ENCODE measurements around the gene SIGLEC15. TPM values are rescaled to one million over a fixed set of nuclear protein-coding genes. Genes with fewer than 3 reads are reported as not detected.
"Not testable (repeated sequence)": the region's sequence is repeated elsewhere in the genome, so short reads cannot be mapped to it uniquely, and the experiment has no call there.

Gene SIGLEC15
- total RNA-seq, 1 donor from 2014 or later, result 2.7 TPM

GRCh38 chr18:45820106-45820745 is 5.2 kb upstream of the SIGLEC15 start:
- no peak for DNase-seq (ENCODE audit: low spot score)
- Mint-ChIP-seq H3K27ac (ENCODE audit: unreplicated experiment) (no peak overlapping the region), H3K9me3 (ENCODE audit: unreplicated experiment) (peaks cover 6% of the 10 kb centered on the region), H3K36me3 (ENCODE audit: low read depth, unreplicated experiment) (peaks cover 6% of the 10 kb centered on the region), H3K4me3 (ENCODE audit: unreplicated experiment) (no peak overlapping the region), H3K27me3 (ENCODE audit: unreplicated experiment) (peaks cover 6% of the 10 kb centered on the region), H3K4me1 (ENCODE audit: unreplicated experiment) (peaks cover 6% of the 10 kb centered on the region)
- TF ChIP-seq, protein P1, sequence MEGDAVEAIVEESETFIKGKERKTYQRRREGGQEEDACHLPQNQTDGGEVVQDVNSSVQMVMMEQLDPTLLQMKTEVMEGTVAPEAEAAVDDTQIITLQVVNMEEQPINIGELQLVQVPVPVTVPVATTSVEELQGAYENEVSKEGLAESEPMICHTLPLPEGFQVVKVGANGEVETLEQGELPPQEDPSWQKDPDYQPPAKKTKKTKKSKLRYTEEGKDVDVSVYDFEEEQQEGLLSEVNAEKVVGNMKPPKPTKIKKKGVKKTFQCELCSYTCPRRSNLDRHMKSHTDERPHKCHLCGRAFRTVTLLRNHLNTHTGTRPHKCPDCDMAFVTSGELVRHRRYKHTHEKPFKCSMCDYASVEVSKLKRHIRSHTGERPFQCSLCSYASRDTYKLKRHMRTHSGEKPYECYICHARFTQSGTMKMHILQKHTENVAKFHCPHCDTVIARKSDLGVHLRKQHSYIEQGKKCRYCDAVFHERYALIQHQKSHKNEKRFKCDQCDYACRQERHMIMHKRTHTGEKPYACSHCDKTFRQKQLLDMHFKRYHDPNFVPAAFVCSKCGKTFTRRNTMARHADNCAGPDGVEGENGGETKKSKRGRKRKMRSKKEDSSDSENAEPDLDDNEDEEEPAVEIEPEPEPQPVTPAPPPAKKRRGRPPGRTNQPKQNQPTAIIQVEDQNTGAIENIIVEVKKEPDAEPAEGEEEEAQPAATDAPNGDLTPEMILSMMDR (IDR thresholded peaks at IDR 0.05; ENCODE audit: unreplicated experiment), result no peak

- Mint-ChIP-seq H3K27me3 (ENCODE audit: unreplicated experiment) (peaks cover 6% of the 10 kb centered on the region), H3K9me3 (ENCODE audit: unreplicated experiment) (peaks cover 6% of the 10 kb centered on the region)
- DNase-seq (ENCODE audit: low spot score), result no peak
Observed at GRCh38 chr18:45821026-45821425, 4.4 kb upstream of the SIGLEC15 start.

DNA sequence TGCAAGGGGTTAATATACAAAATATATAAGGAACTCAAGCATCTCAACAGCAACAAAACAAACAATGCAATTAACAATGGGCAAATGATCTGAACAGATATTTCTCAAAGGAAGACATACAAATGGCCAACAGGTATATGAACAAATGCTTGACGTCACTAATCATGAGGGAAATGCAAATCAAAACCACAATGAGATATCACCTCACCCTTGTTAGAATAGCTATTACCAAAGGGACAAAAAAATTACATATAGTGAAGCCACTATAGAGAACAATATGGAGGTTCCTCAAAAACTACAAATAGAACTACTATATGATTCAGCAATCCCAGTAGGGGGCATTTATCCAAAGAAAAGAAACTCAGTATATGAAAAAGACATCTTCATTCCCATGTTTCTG is 3.8 kb upstream of the SIGLEC15 start:
- Mint-ChIP-seq H3K27me3 (ENCODE audit: unreplicated experiment) (peaks cover 6% of the 10 kb centered on the region), H3K36me3 (ENCODE audit: low read depth, unreplicated experiment) (peaks cover 6% of the 10 kb centered on the region), H3K4me3 (ENCODE audit: unreplicated experiment) (no peak overlapping the region), H3K4me1 (ENCODE audit: unreplicated experiment) (peaks cover 10% of the 10 kb centered on the region), H3K9me3 (ENCODE audit: unreplicated experiment) (peaks cover 6% of the 10 kb centered on the region), H3K27ac (ENCODE audit: unreplicated experiment) (no peak overlapping the region)
- TF ChIP-seq, protein P1 (IDR thresholded peaks at IDR 0.05; ENCODE audit: unreplicated experiment), result no peak
- no peak for DNase-seq (ENCODE audit: low spot score)

More at GRCh38 chr18:45821026-45821425, 4.4 kb upstream of the SIGLEC15 start:
- peaks cover 10% of the 10 kb centered on the region for H3K4me1 Mint-ChIP-seq (ENCODE audit: unreplicated experiment)
- TF ChIP-seq, protein P1 (IDR thresholded peaks at IDR 0.05; ENCODE audit: unreplicated experiment), result no peak
- no peak overlapping the region for H3K4me3 Mint-ChIP-seq (ENCODE audit: unreplicated experiment)
- H3K27ac Mint-ChIP-seq (ENCODE audit: unreplicated experiment), result no peak overlapping the region
- peaks cover 6% of the 10 kb centered on the region for H3K36me3 Mint-ChIP-seq (ENCODE audit: low read depth, unreplicated experiment)

DNA sequence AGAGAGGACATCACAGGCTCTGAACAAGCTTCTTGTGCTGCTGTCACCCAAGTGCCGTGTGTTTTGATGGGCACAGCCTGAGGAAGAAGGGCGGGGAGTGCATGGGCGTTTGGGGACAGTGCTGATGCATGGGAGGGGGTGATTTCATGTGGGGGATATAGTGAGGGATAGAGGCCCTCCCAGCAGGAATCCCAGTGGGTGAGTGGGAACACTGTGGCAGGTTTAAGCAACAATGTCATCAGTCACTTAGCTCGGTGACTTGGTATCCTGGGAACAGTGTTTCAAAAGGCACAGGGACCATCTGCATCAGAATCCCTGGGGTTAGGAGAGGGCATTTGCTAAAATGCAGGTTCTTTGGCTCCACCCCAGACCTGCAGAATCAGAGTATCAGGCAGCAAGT is 609 bp downstream of the SIGLEC15 start:
- no peak overlapping the region for H3K4me3 Mint-ChIP-seq (ENCODE audit: unreplicated experiment)
- H3K27me3 Mint-ChIP-seq (ENCODE audit: unreplicated experiment), result peaks cover 9% of the 10 kb centered on the region
- no peak for DNase-seq (ENCODE audit: low spot score)
- H3K4me1 Mint-ChIP-seq (ENCODE audit: unreplicated experiment), result peaks cover 22% of the 10 kb centered on the region
- H3K9me3 Mint-ChIP-seq (ENCODE audit: unreplicated experiment), result peaks cover 6% of the 10 kb centered on the region
- H3K36me3 Mint-ChIP-seq (ENCODE audit: low read depth, unreplicated experiment), result peaks cover 6% of the 10 kb centered on the region
- H3K27ac Mint-ChIP-seq (ENCODE audit: unreplicated experiment), result no peak overlapping the region
- TF ChIP-seq, protein P1 (IDR thresholded peaks at IDR 0.05; ENCODE audit: unreplicated experiment), result no peak

GRCh38 chr18:45826716-45827115 is 1.2 kb downstream of the SIGLEC15 start:
- not testable (repeated sequence) for H3K4me3 Mint-ChIP-seq (ENCODE audit: unreplicated experiment); H3K9me3 Mint-ChIP-seq (ENCODE audit: unreplicated experiment); H3K27ac Mint-ChIP-seq (ENCODE audit: unreplicated experiment); H3K27me3 Mint-ChIP-seq (ENCODE audit: unreplicated experiment); DNase-seq (ENCODE audit: low spot score); H3K36me3 Mint-ChIP-seq (ENCODE audit: low read depth, unreplicated experiment)
- peaks cover 22% of the 10 kb centered on the region for H3K4me1 Mint-ChIP-seq (ENCODE audit: unreplicated experiment)
